Muscle layer of duodenum (tissue), 2 donors: Measurements from ENCODE around the gene TEAD3.
"Not testable (repeated sequence)": the region's sequence is repeated elsewhere in the genome, so short reads cannot be mapped to it uniquely, and the experiment has no call there.

Experiments used
- H3K27ac ChIP-seq: one replicate; pipeline ENCODE4 v1.7.0; 2013; ENCODE audit warnings: mild to moderate bottlenecking, low read length
- H3K27me3 ChIP-seq: one replicate; pipeline ENCODE4 v1.7.0; 2013; ENCODE audit warnings: low read depth, mild to moderate bottlenecking, control low read depth, low read length
- H3K36me3 ChIP-seq, 2 donors: one replicate each; pipeline ENCODE4 v1.7.0; 2013; ENCODE audit warnings: low read length in 2 of 2, control low read depth in 1 of 2, mild to moderate bottlenecking in 1 of 2; ENCODE audit not compliant: insufficient read depth in 2 of 2, control insufficient read depth in 1 of 2
- H3K4me1 ChIP-seq, 2 donors: one replicate each; pipeline ENCODE4 v1.7.0; 2013; ENCODE audit warnings: low read length in 2 of 2, mild to moderate bottlenecking in 2 of 2, control low read depth in 1 of 2, moderate library complexity in 1 of 2; ENCODE audit not compliant: insufficient read depth in 2 of 2, control insufficient read depth in 1 of 2
- H3K4me3 ChIP-seq, 2 donors: one replicate each; pipeline ENCODE4 v1.7.0; 2013; ENCODE audit warnings: low read length in 2 of 2, low read depth in 1 of 2, mild to moderate bottlenecking in 1 of 2
- H3K9me3 ChIP-seq, 2 donors: one replicate each; pipeline ENCODE4 v1.7.0; 2013; ENCODE audit warnings: low read length in 2 of 2, control low read depth in 1 of 2, mild to moderate bottlenecking in 1 of 2; ENCODE audit not compliant: control insufficient read depth in 1 of 2
- donor health status: healthy.

TEAD3 gene

DNA sequence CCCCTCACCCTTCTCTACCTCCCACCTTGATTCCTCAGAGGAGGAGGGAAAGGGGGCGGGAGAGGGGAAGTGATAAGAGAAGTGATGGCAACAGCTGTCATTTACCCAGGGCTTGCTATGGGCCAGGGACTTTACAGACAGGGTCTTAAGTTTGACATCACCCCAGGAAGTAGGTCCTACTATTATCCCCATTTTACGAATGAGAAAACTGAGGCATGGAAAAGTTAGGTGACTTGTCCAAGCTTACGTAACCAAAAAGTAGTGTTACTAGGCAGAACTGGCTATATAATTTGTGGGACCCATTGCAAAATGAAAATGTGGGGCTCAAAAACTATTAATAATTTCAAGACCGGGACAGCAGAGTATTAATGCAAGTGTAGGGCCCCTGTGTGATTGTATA is 55.2 kb downstream of the TEAD3 start:
- Histone ChIP-seq H3K9me3 (no peaks in the 10 kb centered on the region), H3K27me3 (no peaks in the 10 kb centered on the region), H3K27ac (no peak overlapping the region), H3K36me3 (no peaks in the 10 kb centered on the region), H3K4me1 (no peaks in the 10 kb centered on the region), H3K4me3 (no peak overlapping the region)

GRCh38 chr6:35441205-35441604 is 55.7 kb downstream of the TEAD3 start:
- Histone ChIP-seq H3K4me1 (no peaks in the 10 kb centered on the region), H3K27ac (no peak overlapping the region), H3K27me3 (no peaks in the 10 kb centered on the region), H3K4me3 (no peak overlapping the region), H3K36me3 (no peaks in the 10 kb centered on the region), H3K9me3 (no peaks in the 10 kb centered on the region)

DNA sequence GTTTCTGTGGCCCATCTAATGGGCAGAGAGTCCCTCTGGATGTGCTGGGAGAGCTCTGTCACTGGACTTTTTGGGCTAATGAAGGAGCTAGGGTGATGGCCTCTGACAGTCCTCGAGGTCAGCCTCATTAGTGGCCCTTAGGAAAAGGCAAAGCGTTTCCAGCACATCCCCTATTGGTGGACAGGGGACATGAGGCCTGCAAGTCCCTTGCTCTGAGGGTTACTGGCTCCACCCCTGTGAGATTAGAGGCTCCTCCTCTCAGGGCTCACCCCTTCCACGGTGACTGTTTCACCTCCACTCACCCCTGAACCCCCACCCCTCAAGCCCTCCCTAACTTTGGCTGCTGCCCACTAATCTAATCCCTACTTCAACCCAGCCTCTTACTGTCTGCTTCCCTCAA is 57.6 kb downstream of the TEAD3 start:
- Histone ChIP-seq H3K4me3 (no peak overlapping the region), H3K27me3 (no peaks in the 10 kb centered on the region), H3K27ac (no peak overlapping the region), H3K36me3 (no peaks in the 10 kb centered on the region), H3K4me1 (peaks cover 0 to 4% of the 10 kb centered on the region in 2 donors), H3K9me3 (no peaks in the 10 kb centered on the region)

GRCh38 chr6:35438378-35439065 is 58.4 kb downstream of the TEAD3 start:
- H3K9me3 ChIP-seq, H3K27me3 ChIP-seq, H3K36me3 ChIP-seq, H3K27ac ChIP-seq, H3K4me1 ChIP-seq, H3K4me3 ChIP-seq: not testable (repeated sequence)

GRCh38 chr6:35436071-35436857 is 60.6 kb downstream of the TEAD3 start:
- no peaks in the 10 kb centered on the region for H3K36me3 ChIP-seq
- H3K4me1 ChIP-seq = peaks cover 0 to 4% of the 10 kb centered on the region in 2 donors
- H3K9me3 ChIP-seq = no peaks in the 10 kb centered on the region
- H3K27me3 ChIP-seq = no peaks in the 10 kb centered on the region
- H3K27ac ChIP-seq = no peak overlapping the region
- no peak overlapping the region for H3K4me3 ChIP-seq

GRCh38 chr6:35435074-35435837 is 61.6 kb downstream of the TEAD3 start:
- H3K27ac ChIP-seq = no peak overlapping the region
- H3K36me3 ChIP-seq = no peaks in the 10 kb centered on the region
- no peaks in the 10 kb centered on the region for H3K27me3 ChIP-seq
- no peak overlapping the region for H3K4me3 ChIP-seq
- H3K4me1 ChIP-seq = peaks cover 0 to 4% of the 10 kb centered on the region in 2 donors
- no peaks in the 10 kb centered on the region for H3K9me3 ChIP-seq

DNA sequence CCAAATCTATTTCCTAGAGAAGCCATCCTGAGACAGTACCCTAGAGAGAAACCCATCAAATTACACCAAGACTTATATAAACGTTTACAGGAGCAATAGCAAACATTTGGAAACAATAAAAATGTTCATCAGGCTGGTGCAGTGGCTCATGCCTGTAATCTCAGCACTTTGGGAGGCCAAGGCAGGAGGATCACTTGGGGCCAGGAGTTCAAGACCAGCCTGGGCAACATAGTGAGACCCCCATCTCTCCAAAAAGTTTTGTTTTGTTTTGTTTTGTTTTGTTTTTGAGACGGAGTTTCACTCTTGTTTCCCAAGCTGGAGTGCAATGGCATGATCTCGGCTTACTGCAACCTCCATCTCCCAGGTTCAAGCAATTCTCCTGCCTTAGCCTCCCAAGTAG is 64.2 kb downstream of the TEAD3 start:
- H3K27me3 ChIP-seq, H3K4me1 ChIP-seq, H3K36me3 ChIP-seq, H3K27ac ChIP-seq, H3K4me3 ChIP-seq: not testable (repeated sequence)
- peaks cover 8 to 12% of the 10 kb centered on the region in 2 donors for H3K9me3 ChIP-seq

DNA sequence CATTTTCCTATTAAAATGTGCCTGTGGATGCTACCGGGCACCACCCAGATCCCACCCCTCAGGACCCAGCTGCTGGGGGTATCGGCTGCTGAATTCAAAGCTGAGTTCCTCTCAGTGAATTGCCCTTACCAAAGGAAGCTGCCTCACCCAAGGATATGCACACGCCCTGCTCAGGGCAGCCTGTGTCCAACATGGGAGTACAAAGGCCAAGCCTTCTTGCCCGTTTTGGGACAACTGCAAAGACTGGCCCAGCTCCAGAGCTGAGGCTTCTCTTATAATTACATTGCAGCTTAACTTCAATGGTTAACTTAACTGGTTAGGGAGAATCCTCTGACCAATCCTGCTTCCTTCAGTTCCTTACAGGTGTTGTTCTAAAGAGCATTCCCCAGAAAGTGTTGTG is 64.6 kb downstream of the TEAD3 start:
- Histone ChIP-seq H3K36me3 (no peaks in the 10 kb centered on the region), H3K27me3 (no peaks in the 10 kb centered on the region), H3K27ac (no peak overlapping the region), H3K9me3 (peaks cover 8 to 12% of the 10 kb centered on the region in 2 donors), H3K4me3 (no peak overlapping the region), H3K4me1 (peaks cover 0 to 4% of the 10 kb centered on the region in 2 donors)

GRCh38 chr6:35429463-35429862 is 67.4 kb downstream of the TEAD3 start:
- H3K4me1 ChIP-seq = peaks cover 0 to 6% of the 10 kb centered on the region in 2 donors
- no peak overlapping the region for H3K4me3 ChIP-seq
- peaks cover 10 to 26% of the 10 kb centered on the region in 2 donors for H3K36me3 ChIP-seq
- no peak overlapping the region for H3K27ac ChIP-seq
- H3K27me3 ChIP-seq = no peaks in the 10 kb centered on the region
- H3K9me3 ChIP-seq = peaks cover 8 to 12% of the 10 kb centered on the region in 2 donors

- no peak overlapping the region for H3K4me3 ChIP-seq
- H3K4me1 ChIP-seq = peaks cover 0 to 6% of the 10 kb centered on the region in 2 donors
- peaks cover 8 to 12% of the 10 kb centered on the region in 2 donors for H3K9me3 ChIP-seq
- H3K36me3 ChIP-seq = peaks cover 17 to 35% of the 10 kb centered on the region in 2 donors
- H3K27me3 ChIP-seq = no peaks in the 10 kb centered on the region
- H3K27ac ChIP-seq = no peak overlapping the region
Observed at GRCh38 chr6:35428421-35429149, 68.3 kb downstream of the TEAD3 start.
